NOMO-1 treated with DMSO at 0.1 percent for 48 hours (cell line): Measurements from ENCODE around the gene C20orf204.
"Not testable (repeated sequence)": the region's sequence is repeated elsewhere in the genome, so short reads cannot be mapped to it uniquely, and the experiment has no call there.

Source experiments
- DNase-seq: peaks from one replicate; lab custom pipeline; 2025; ENCODE audit not compliant: unreplicated experiment; lab: John Stamatoyannopoulos, UW

The C20orf204 gene

DNA sequence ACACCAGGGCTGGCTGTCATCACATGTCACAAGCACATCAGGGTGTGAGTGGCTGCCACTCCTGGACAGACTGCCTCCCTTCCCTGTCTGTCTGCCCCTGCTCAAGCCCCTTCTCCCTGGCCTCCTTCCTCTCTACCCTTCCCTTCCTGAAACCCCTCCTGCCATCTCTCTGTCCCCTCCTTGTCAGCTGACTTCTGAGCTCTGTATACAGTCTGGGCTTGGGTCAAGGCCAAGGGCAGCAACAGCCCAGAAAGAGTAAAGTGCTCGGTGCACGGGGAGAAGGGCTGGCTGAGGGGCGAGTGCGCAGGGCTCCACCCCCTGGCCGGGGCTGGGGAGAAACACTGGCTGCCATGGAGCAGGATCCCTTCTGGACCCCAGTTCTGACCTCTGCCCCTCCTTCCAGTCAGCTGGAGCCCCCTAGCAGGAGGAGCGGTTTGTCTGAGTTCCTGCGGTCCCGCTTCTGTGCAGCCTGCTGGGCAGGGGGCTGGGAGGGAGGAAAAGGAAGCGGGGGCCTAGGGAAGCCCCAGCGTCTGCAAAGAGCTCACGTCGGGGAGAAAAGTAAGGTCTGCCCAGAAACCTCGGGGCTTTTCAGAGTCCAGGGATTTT is 46.2 kb downstream of the C20orf204 start:
- DNase-seq, result no peak

DNA sequence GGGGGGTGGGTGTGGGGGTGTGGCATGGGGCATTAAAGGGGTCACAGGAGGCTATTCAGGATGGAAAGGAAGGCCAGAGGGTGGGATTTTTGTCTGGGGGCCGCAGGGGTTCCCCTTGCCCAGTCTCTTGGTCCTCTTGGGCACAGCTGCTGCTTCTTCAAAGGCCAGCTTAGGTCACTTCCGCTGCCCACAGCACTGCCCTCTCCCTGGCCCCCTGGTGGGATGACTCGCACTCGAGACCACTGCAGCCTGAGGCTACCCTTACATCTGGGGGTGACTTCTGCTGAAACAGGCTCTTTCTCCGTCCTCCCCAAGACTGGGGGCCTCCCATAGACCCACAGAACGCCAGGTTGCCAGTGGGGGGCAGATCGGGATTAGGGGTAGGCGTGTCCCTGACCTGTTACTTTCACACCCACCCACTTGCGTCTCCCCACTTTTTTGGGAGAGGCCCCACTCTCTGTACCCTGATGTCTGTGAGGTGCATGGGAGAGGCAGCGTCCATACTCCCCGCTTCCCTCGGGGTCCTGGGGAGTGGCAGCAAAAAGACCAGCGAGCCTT is 46.9 kb downstream of the C20orf204 start:
- DNase-seq, result no peak

GRCh38 chr20:64083378-64083803 is 47.4 kb downstream of the C20orf204 start:
- DNase-seq, result peak; percentile 70

DNA sequence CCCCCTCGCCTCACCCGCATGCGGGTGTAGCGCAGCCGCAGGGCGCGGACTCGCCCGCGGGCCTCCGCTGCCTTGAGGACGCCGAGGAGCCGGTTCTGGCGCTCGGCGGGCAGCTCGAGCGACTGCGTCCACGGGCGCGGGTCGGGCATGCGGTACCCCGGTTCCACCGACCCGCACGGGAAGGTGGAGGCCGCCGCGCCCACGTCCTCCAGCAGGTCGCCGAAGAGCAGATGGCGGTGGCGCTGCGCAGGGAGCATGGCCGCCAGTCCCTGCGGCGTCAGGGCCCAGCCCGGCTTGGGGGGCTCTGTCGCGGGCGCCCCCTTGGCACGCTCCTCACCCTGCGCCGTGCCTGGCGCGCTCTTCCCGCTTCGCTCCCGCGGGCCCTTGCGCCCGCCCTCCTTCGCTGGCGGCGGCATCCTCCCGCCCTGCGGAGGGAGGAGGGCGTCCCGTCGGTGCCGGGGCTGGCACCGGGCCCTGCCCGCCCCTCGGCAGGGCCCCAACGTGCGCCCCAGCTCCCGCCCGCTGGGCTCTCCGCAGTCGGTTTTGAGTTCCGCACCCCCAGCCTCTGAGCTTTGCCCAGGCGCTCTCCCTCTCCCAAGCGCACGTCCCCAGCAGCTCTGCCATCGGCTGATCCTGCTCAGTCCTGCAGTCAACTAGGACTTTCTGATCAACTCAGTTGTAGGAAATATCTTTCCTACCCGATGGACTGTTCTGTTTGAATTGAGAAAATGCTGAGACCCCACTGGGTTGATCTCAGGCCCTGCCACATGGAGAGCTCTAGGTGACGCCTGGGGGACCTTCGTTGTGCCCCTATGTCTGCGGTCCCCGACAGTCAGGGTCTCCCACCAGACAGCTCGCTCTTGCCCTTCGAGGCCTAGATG is 48.1 kb downstream of the C20orf204 start, which contains the start of gene LKAAEAR1:
LKAAEAR1 (minus strand) TSS at position 595 of the 881 bp plus-strand sequence; CDS start at position 416, 179 bp downstream.
- no peak for DNase-seq

GRCh38 chr20:64084685-64085152 is 48.7 kb downstream of the C20orf204 start:
- no peak for DNase-seq

DNA sequence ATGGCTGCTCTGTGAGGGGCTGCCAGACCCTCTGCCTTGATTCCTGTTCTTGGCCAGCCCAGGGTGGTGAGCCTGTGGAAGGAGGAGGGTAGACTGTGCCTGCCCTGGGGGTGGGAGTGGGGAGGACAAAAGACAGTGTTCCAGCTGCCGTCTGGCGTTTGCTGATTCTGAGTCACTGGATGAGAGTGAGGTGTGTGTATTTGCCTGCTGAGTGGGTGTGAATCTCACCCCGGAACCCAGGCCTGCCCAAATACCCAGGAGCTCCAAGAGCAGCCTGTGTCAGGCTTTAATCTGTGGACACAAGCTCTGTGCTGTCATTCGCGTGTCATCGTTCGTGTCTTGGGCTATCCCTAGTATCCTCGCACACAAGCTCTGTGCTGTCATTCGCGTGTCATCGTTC is 50.8 kb downstream of the C20orf204 start:
- DNase-seq, result no peak

GRCh38 chr20:64087226-64087825 is 51.3 kb downstream of the C20orf204 start:
- DNase-seq, result not testable (repeated sequence)

- DNase-seq, result not testable (repeated sequence)
Observed at GRCh38 chr20:64088586-64088985, 52.6 kb downstream of the C20orf204 start.
